Breast epithelium (tissue), 3 donors: ENCODE data around the gene FBXW2.

Experiments
- POLR2A ChIP-seq: fragments of 450-650 bp; IDR thresholded peaks from one replicate; pipeline ENCODE4 v1.6.1; 2016; ENCODE audit warnings: antibody characterized with exemption, mild to moderate bottlenecking, moderate library complexity
- POLR2AphosphoS5 ChIP-seq, 3 donors: sonication (generic); formaldehyde crosslinking; IDR thresholded peaks; one replicate each; pipeline ENCODE4 v1.6.1; 2017; ENCODE audit warnings: antibody characterized with exemption in 3 of 3
- TF ChIP-seq, protein P1 (sequence below), 3 donors: fragments of 450-650 bp; IDR thresholded peaks; one replicate each; pipeline ENCODE4 v1.5.1; 2016 to 2017; ENCODE audit warnings: antibody characterized with exemption in 3 of 3, mild to moderate bottlenecking in 3 of 3, moderate library complexity in 3 of 3

DNA sequence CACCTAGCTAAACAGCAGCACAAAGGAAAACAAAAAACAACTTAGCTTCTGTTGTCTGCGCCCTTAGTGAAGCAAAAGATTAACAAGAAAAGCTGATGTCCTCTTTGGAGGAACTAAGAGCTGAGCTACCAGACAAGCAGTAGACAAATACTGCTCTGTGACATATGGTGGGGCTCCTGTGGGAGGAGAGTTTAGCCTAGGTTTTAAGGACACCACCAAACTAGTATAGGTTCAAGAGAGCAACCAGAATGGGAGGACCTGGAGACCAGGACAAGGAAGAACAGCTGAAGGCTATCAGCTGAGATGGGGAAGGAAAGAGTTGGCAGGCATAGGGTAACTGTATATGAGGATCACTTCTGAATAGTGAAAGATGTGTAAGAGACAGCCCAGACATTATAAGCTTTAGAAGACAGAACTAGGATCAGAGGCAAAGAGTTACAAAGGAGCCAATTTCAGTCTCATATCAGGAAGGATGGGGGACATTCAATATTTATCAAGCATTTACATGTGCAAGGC lies 27.2 kb downstream of the FBXW2 start:
- TF ChIP-seq, protein P1, sequence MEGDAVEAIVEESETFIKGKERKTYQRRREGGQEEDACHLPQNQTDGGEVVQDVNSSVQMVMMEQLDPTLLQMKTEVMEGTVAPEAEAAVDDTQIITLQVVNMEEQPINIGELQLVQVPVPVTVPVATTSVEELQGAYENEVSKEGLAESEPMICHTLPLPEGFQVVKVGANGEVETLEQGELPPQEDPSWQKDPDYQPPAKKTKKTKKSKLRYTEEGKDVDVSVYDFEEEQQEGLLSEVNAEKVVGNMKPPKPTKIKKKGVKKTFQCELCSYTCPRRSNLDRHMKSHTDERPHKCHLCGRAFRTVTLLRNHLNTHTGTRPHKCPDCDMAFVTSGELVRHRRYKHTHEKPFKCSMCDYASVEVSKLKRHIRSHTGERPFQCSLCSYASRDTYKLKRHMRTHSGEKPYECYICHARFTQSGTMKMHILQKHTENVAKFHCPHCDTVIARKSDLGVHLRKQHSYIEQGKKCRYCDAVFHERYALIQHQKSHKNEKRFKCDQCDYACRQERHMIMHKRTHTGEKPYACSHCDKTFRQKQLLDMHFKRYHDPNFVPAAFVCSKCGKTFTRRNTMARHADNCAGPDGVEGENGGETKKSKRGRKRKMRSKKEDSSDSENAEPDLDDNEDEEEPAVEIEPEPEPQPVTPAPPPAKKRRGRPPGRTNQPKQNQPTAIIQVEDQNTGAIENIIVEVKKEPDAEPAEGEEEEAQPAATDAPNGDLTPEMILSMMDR (IDR thresholded peaks at IDR 0.05): no peak
- TF ChIP-seq POLR2A (no peak), POLR2AphosphoS5 (IDR thresholded peaks at IDR 0.05) (no peak)
